SU-DHL-6 (cell line): ENCODE data around the gene FRG2C.
"Not testable (repeated sequence)": the region's sequence is repeated elsewhere in the genome, so short reads cannot be mapped to it uniquely, and the experiment has no call there.

ENCODE experiments used
- CTCF ChIP-seq: fragments of 200-600 bp; sonication (generic); IDR thresholded peaks from one replicate; pipeline ENCODE4 v1.5.1; 2017; ENCODE audit warnings: antibody characterized with exemption, mild to moderate bottlenecking, low read length, moderate library complexity; ENCODE audit not compliant: insufficient read depth, poor library complexity, severe bottlenecking
- EZH2phosphoT487 ChIP-seq: fragments of 200-600 bp; sonication (generic), shearing (Covaris generic); conservative IDR thresholded peaks from 2 replicates; pipeline ENCODE4 v1.6.1; 2018; ENCODE audit warnings: mild to moderate bottlenecking, antibody characterized with exemption, low read length, moderate library complexity, mixed read lengths

- TF ChIP-seq EZH2phosphoT487, CTCF: not testable (repeated sequence)
These were observed 7.4 kb downstream of the FRG2C start for GRCh38 chr3:75671287-75672139.
